MCF 10A (cell line): ENCODE results near the gene FAM184B. TPM values are rescaled to one million over a fixed set of nuclear protein-coding genes. Genes with fewer than 3 reads are reported as not detected.

Experiments
- BruUV-seq: library from RNA; stranded (reverse); fragments of 400-500 nt; replicated peaks from 2 replicates; lab custom pipeline; 2021; lab: Mats Ljungman, UMichigan
- CTCF ChIA-PET: fragments of 300-600 bp; sonication (Branson Sonifier 250); formaldehyde crosslinking; extraction: SDS; loops from one replicate; lab custom pipeline; 2021; ENCODE audit warnings: antibody characterized with exemption, inconsistent platforms; lab: Yijun Ruan, JAX
- POLR2A ChIA-PET: fragments of 300-600, 350-650 bp; sonication (Branson Sonifier 250); formaldehyde crosslinking; extraction: SDS; loops from one replicate; lab custom pipeline; 2020; ENCODE audit warnings: antibody characterized with exemption, inconsistent platforms; lab: Yijun Ruan, JAX
- DNase-seq: peaks from one replicate; pipeline ENCODE4 v3.0.0-alpha.2; 2018; ENCODE audit not compliant: unreplicated experiment
- H3K27ac Mint-ChIP-seq: one replicate; pipeline ENCODE4 v1.8.0; 2022; ENCODE audit warnings: mild to moderate bottlenecking, low read depth, mixed read lengths; ENCODE audit not compliant: unreplicated experiment
- H3K27me3 Mint-ChIP-seq: one replicate; pipeline ENCODE4 v1.8.0; 2022; ENCODE audit warnings: mixed read lengths; ENCODE audit not compliant: insufficient read depth, unreplicated experiment
- H3K36me3 Mint-ChIP-seq: one replicate; pipeline ENCODE4 v1.8.0; 2022; ENCODE audit warnings: mild to moderate bottlenecking, moderate library complexity, mixed read lengths; ENCODE audit not compliant: insufficient read depth, unreplicated experiment
- H3K4me1 Mint-ChIP-seq: one replicate; pipeline ENCODE4 v1.8.0; 2022; ENCODE audit warnings: mixed read lengths; ENCODE audit not compliant: insufficient read depth, unreplicated experiment
- H3K4me3 Mint-ChIP-seq: one replicate; pipeline ENCODE4 v1.8.0; 2022; ENCODE audit warnings: mild to moderate bottlenecking, moderate library complexity, mixed read lengths; ENCODE audit not compliant: unreplicated experiment
- H3K9me3 Mint-ChIP-seq: one replicate; pipeline ENCODE4 v1.8.0; 2022; ENCODE audit warnings: mixed read lengths; ENCODE audit not compliant: unreplicated experiment
- intact Hi-C: fragments of 100-400 bp; cut with micrococcal nuclease; formaldehyde crosslinking; loops from 2 replicates; pipeline ENCODE4 v1.14.1; 2022
- total RNA-seq: library from RNA; stranded (reverse); gene quantifications from 2 replicates; pipeline ENCODE4 v1.2.3, GENCODE V29; 2022
- TF ChIP-seq, protein P1 (sequence below): fragments of 200-600 bp; IDR thresholded peaks from one replicate; pipeline ENCODE4 v1.8.0; 2022; ENCODE audit warnings: antibody characterized with exemption, mild to moderate bottlenecking; ENCODE audit not compliant: unreplicated experiment

The FAM184B gene
- total RNA-seq, 1 experiment from 2014 or later = not detected

DNA sequence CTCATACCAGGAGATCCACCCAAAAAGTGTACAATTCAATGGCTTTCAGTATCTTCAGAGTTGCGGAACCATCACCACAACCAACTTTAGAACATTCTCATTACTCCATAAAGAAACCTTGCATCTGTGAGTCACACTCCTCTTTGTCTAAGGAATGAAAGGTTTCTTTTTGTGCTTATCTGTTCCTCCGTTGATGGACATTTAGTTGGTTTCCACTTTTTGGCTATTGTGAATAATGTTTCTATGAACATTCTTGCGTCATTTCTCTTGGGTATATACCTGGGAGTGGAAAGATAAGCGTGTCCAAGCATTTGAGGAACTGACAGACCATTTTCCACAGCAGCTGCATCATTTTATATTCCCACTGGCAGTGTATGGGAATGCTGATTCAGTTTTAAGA, 10.6 kb downstream of the FAM184B start:
- intact Hi-C loops = no loop called here
- ChIA-PET POLR2A (interaction anchor here (0.5 to 0.6 kb wide), 2 partner anchors 40 to 507 kb away, joined by 3 read pairs; no protein-coding TSS in a partner anchor), CTCF (interaction anchor here (0.6 kb wide), 1 partner anchor 289 kb away, joined by 3 read pairs; no protein-coding TSS in a partner anchor)
- Mint-ChIP-seq H3K27me3 (no peaks in the 10 kb centered on the region), H3K27ac (no peak overlapping the region), H3K9me3 (no peaks in the 10 kb centered on the region), H3K36me3 (no peaks in the 10 kb centered on the region), H3K4me3 (no peak overlapping the region), H3K4me1 (peaks cover 7% of the 10 kb centered on the region)
- TF ChIP-seq, protein P1, sequence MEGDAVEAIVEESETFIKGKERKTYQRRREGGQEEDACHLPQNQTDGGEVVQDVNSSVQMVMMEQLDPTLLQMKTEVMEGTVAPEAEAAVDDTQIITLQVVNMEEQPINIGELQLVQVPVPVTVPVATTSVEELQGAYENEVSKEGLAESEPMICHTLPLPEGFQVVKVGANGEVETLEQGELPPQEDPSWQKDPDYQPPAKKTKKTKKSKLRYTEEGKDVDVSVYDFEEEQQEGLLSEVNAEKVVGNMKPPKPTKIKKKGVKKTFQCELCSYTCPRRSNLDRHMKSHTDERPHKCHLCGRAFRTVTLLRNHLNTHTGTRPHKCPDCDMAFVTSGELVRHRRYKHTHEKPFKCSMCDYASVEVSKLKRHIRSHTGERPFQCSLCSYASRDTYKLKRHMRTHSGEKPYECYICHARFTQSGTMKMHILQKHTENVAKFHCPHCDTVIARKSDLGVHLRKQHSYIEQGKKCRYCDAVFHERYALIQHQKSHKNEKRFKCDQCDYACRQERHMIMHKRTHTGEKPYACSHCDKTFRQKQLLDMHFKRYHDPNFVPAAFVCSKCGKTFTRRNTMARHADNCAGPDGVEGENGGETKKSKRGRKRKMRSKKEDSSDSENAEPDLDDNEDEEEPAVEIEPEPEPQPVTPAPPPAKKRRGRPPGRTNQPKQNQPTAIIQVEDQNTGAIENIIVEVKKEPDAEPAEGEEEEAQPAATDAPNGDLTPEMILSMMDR = no peak
- BruUV-seq = no TSS peak
- DNase-seq = peak; percentile 5

GRCh38 chr4:17769406-17770174, 11.8 kb downstream of the FAM184B start:
- Mint-ChIP-seq H3K9me3 (no peaks in the 10 kb centered on the region), H3K36me3 (no peaks in the 10 kb centered on the region), H3K27me3 (no peaks in the 10 kb centered on the region), H3K27ac (no peak overlapping the region), H3K4me3 (no peak overlapping the region), H3K4me1 (peaks cover 7% of the 10 kb centered on the region)
- no TSS peak for BruUV-seq
- POLR2A ChIA-PET = interaction anchor here (0.8 kb wide), 1 partner anchor 19 kb away, joined by 3 read pairs; no protein-coding TSS in a partner anchor
- CTCF ChIA-PET = no interaction called here
- TF ChIP-seq, protein P1 = no peak
- intact Hi-C loops = no loop called here
- DNase-seq = no peak

DNA sequence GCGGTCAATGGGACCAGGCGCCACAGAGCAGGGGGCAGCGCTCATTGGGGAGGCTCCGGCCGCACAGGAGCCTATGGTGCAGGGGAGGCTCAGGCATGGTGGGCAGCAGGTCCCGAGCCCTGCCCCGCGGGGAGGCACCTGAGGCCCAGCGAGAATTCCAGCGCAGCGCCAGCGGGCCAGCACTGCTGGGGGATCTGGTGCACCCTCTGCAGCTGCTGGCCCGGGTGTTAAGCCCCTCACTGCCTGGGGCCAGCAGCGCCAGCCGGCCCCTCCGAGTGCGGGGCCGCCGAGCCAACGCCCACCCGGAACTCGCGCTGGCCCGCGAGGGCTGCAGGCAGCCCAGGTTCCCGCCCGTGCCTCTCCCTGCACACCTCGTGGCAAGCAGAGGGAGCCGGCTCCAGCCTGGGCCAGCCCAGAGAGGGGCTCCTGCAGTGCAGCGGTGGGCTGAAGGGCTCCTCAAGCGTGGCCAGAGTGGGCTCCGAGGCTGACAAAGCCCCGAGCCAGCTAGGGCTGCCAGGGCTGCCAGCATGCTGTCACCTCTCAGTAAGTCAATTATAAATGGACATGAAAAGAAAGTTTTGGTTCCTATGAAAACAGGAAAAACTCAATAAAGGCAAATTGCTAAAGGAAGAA, 14.5 kb downstream of the FAM184B start:
- intact Hi-C loops = no loop called here
- no peak for DNase-seq
- BruUV-seq = no TSS peak
- TF ChIP-seq, protein P1 = no peak
- CTCF ChIA-PET = interaction anchor here (0.7 kb wide), 1 partner anchor 99 kb away, joined by 3 read pairs; no protein-coding TSS in a partner anchor
- Mint-ChIP-seq H3K27ac (no peak overlapping the region), H3K4me3 (no peak overlapping the region), H3K36me3 (no peaks in the 10 kb centered on the region), H3K27me3 (no peaks in the 10 kb centered on the region), H3K4me1 (peaks cover 7% of the 10 kb centered on the region), H3K9me3 (no peaks in the 10 kb centered on the region)
- POLR2A ChIA-PET = interaction anchor here (0.6 kb wide), 2 partner anchors 11 to 22 kb away, joined by 3 read pairs; no protein-coding TSS in a partner anchor
